ENCODE data around the gene NDUFS7.

NDUFS7 gene

GRCh38 chr19:1432507-1432887, 48.8 kb downstream of the NDUFS7 start:
- DNase-seq (ENCODE audit: low read depth, low spot score): no peak

GRCh38 chr19:1433119-1434039, 49.7 kb downstream of the NDUFS7 start:
- DNase-seq (ENCODE audit: low read depth, low spot score): no peak

DNA sequence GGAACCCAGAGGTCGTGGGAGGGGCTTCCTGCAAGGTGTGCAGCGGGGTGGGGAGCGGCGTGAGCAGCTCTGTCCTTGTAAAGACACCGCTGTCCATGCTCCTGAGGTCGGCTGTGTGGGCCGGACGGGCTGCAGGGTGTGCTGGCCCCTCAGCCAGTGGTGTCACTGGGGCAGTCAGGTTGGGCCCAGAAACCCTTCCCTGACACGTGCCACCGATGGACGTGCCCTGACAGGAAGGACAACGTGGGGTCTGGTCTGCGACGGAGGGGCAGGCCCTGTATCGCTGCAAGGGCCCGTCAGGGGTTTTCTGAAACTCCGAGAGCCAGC, 50.3 kb downstream of the NDUFS7 start:
- DNase-seq (ENCODE audit: low read depth, low spot score): no peak

DNA sequence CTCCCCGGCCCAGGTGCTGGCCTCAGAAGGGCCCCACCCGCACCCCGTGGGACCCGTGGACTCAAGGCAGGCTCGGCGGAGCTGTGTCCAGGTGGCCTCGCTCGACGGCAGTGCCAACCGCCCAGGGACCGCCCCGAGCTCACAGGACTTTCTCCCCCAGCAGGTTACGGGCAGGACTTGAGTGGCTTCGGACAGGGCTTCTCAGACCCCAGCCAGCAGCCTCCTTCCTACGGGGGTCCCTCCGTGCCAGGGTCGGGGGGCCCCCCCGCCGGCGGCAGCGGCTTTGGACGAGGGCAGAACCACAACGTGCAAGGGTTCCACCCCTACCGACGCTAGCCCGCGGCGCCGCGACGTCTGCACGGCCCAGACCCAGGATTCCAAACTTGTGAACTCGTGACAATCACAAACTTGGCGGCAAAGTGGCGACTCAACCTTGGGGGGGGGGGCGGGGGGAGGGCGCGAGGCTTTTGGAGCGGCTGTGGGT, 50.9 kb downstream of the NDUFS7 start:
- no peak for DNase-seq (ENCODE audit: low read depth, low spot score)

GRCh38 chr19:1435378-1435989, 51.8 kb downstream of the NDUFS7 start:
- no peak for DNase-seq (ENCODE audit: low read depth, low spot score)

DNA sequence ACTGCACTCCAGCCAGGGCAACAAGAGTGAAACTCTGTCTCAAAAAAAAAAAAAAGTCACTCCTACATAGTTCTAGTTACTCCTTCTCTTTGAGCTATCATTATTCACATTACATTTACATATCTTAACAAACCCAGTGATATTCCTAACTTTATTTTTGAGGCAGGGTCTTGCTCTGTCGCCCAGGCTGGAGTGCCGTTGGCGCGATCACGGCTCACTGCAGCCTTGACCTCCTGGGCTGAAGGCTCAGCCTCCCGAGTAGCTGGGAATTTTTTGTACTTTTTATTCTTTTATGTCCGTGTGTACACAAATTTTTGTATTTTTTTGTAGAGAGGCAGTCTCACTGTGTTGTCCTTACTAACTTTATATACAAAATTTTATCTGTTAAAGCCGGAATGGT, 53.9 kb downstream of the NDUFS7 start:
- no peak for DNase-seq (ENCODE audit: low read depth, low spot score)

DNA sequence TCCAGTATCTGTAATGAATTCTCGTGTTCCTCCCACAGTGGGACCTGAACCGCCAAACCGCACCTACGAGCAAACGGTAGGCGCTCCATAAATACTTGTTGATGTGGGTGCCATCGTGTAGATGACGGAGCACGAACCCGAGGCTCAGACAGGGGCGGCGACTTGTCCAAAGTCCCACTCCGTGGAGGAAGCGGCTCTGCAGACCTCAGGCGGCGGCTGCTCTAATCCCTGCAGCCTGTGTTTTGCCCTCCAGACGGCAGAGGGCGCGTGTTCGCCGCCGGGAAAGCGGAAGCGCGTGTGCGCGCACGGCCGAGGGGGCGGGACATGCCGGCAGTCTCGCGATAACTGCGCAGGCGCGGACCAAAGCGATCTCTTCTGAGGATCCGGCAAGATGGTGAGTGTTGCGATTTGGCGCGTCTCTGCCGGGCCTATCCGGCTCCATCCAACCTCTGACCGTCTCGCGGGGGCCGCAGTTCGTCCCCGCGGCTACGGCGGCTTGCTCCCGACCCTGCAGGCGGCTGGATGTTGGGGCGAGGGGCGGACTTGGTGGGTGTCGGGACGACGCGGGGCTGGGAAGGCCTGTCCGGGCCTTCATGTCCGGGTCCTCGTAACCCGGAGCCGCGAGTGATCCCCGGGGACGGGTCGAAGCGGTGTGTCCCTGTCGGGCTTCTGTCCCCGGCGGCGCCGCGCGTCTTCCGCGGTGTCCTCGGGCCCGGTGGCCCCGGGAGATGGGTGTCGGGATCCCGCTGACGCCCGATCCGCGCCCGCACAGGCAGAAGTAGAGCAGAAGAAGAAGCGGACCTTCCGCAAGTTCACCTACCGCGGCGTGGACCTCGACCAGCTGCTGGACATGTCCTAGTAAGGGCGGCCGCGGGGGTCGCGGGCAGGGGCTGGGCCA, 54.6 kb downstream of the NDUFS7 start, which contains the start of gene RPS15:
Gene RPS15, plus strand, starts transcription at position 362 of the 898 bp plus-strand sequence. Its CDS starts 30 bp downstream, at position 392.
- DNase-seq (ENCODE audit: low read depth, low spot score): peak; percentile 98

GRCh38 chr19:1438933-1439354, 55.2 kb downstream of the NDUFS7 start:
- DNase-seq (ENCODE audit: low read depth, low spot score): no peak

GRCh38 chr19:1439525-1440417, 56.1 kb downstream of the NDUFS7 start:
- DNase-seq (ENCODE audit: low read depth, low spot score): peak; percentile 32

DNA sequence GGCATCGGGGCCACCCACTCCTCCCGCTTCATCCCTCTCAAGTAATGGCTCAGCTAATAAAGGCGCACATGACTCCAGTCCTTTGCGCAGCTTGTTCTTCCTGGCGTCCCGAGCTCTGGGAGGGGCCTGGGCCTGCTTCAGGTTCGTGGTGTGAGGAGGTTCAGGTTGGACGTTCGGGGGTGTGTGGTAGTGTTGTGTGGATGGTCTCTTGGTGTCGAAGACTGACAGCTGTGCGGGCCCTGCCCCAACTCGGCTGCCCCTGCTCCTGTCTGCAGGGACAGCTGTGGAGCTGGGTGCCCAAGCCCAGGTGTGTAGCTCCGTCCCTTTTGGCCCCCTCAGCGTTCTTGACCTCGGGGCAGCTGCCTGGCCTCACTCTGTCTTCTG, 56.7 kb downstream of the NDUFS7 start:
- DNase-seq (ENCODE audit: low read depth, low spot score): no peak

DNA sequence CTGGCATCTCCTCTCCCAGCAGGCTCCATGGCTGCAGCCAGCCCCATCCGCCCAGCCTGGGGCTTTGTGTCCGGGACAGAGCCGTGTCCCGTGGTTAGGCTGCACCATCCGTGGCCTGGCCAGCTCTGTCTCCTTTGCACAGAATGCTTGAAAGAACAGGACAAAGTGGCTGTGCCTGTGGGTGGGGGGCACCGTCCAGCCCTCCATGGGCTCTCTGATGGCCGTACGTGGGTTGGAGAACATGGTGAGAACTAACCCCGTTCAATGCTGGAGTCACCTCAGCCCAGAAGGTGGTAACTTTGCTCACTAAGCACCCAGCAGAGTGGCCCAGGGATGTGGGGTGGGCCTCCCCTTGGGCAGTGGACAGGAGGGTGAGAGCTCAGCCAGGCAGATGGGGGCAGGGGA, 57.3 kb downstream of the NDUFS7 start:
- DNase-seq (ENCODE audit: low read depth, low spot score): no peak

DNA sequence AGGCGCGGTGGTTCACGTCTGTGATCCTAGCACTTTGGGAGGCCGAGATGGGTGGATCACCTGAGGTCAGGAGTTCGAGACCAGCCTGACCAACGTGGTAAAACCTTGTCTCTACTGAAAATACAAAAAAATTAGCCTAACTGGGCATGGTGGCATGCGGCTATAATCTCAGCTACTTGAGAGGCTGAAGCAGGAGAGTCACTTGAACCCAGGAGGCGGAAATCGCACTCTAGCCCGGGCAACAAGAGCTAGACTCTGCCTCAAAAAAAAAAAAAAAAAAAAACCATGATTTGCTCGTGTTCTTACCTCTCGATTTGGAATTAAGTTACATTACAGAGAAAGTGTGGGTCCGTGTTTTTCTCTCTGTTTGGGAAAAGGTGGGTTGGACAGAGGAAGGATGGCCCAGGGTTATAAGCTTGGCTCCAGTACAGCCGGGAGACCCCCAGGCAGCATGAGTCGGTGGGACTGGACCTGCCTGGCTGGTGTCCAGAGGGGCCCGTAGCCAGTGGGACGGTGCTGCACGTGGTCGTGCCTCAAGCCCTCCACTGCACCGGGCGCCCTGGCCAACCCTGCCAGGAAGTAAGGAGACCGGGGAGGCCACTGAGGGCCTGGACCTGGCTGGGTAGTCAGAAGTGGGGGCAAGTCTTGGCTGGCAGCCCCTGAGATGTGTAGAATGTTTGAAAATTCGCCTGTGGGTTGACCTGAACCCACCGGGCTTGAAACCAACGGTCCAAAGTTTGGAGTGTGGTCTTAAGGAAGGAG, 58.2 kb downstream of the NDUFS7 start:
- no peak for DNase-seq (ENCODE audit: low read depth, low spot score)

Measured in astrocyte of the hippocampus (primary cell).